Immature natural killer cell (primary cell): ENCODE measurements around the gene ENDOV. TPM values are rescaled to one million over a fixed set of nuclear protein-coding genes. Genes with fewer than 3 reads are reported as not detected.

ENCODE experiments used
- DNase-seq, 3 donors: peaks; one replicate each; pipeline ENCODE4 v3.0.0; 2022; ENCODE audit warnings: mixed read lengths in 1 of 3
- H3K27ac Mint-ChIP-seq, 6 donors: one replicate each; pipeline ENCODE4 v1.8.0; 2020; ENCODE audit warnings: mixed read lengths in 6 of 6, mild to moderate bottlenecking in 5 of 6, inconsistent platforms in 4 of 6, moderate library complexity in 3 of 6
- H3K27me3 Mint-ChIP-seq, 3 donors: one replicate each; pipeline ENCODE4 v1.8.0; 2020 to 2021; ENCODE audit warnings: low read depth in 3 of 3, mild to moderate bottlenecking in 3 of 3, mixed read lengths in 3 of 3, moderate library complexity in 3 of 3, inconsistent platforms in 1 of 3
- H3K36me3 Mint-ChIP-seq, 3 donors: one replicate each; pipeline ENCODE4 v1.8.0; 2020; ENCODE audit warnings: mixed read lengths in 3 of 3, inconsistent platforms in 2 of 3, mild to moderate bottlenecking in 2 of 3
- H3K4me1 Mint-ChIP-seq, 2 donors: one replicate each; pipeline ENCODE4 v1.8.0; 2020; ENCODE audit warnings: inconsistent platforms in 2 of 2, mild to moderate bottlenecking in 2 of 2, mixed read lengths in 2 of 2, moderate library complexity in 1 of 2
- H3K4me3 Mint-ChIP-seq, 5 donors: one replicate each; pipeline ENCODE4 v1.8.0; 2020; ENCODE audit warnings: mild to moderate bottlenecking in 5 of 5, mixed read lengths in 5 of 5, inconsistent platforms in 3 of 5, moderate library complexity in 3 of 5
- H3K9me3 Mint-ChIP-seq, 6 donors: one replicate each; pipeline ENCODE4 v1.8.0; 2020; ENCODE audit warnings: mild to moderate bottlenecking in 6 of 6, mixed read lengths in 6 of 6, inconsistent platforms in 4 of 6, moderate library complexity in 3 of 6
- polyA plus RNA-seq, 3 donors: library from polyadenylated mRNA; unstranded; fragments of 300-500 nt; fragmentation: Illumina TruSeq; gene quantifications; one replicate each; pipeline ENCODE4 v1.2.3, GENCODE V29; 2021

Gene ENDOV
- polyA plus RNA-seq, 3 donors from 2014 or later, result 8.1 to 11.7 (median 8.7) TPM

DNA sequence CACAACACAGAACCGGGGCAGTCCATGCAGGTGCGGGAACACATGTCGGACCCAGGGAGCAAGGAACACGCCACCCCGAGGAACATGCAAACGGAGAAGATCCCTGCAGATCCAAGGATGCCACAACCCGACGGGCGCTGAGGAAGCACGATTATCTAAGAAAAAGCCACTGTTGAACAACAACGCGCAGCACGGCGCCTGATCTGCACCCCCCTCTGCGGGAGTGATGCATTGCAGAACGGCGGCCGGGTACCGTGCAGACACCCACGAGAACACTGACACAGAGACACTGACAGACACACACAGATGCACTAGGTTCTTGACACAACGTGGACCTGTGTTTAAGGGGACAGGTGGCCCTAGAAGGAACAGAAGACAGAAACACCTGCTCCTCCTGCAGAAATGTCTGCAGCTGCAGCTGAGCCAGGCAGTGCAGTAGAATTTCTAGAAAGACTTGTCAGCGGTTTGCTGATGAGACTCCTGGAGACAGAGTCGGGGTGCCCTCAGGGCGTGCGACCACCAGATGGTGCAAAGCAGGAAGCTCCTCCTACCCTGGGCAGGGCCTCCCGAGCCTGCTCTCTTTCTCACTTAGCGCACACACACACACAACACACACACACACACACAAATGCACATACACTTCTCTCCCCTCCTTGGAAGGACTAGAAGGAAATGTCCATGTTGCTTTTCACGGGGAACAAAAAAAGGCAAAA is 54.0 kb downstream of the ENDOV start:
- Mint-ChIP-seq H3K27me3 (peaks cover 8 to 30% (median 13%) of the 10 kb centered on the region in 3 donors), H3K4me3 (peak overlapping the region in 2 of 5 donors; percentile 7 to 49), H3K36me3 (no peaks in the 10 kb centered on the region), H3K4me1 (peaks cover 37 to 43% of the 10 kb centered on the region in 2 donors), H3K27ac (peak overlapping the region in 1 of 6 donors; percentile 70), H3K9me3 (no peaks in the 10 kb centered on the region)
- DNase-seq, result no peak

- no peak for DNase-seq
- H3K27me3 Mint-ChIP-seq, result peaks cover 8 to 35% (median 15%) of the 10 kb centered on the region in 3 donors
- H3K9me3 Mint-ChIP-seq, result no peaks in the 10 kb centered on the region
- no peaks in the 10 kb centered on the region for H3K36me3 Mint-ChIP-seq
- H3K4me3 Mint-ChIP-seq, result no peak overlapping the region
- no peak overlapping the region for H3K27ac Mint-ChIP-seq
- H3K4me1 Mint-ChIP-seq, result peaks cover 44 to 49% of the 10 kb centered on the region in 2 donors
Observed at GRCh38 chr17:80469667-80470066, 54.7 kb downstream of the ENDOV start.

DNA sequence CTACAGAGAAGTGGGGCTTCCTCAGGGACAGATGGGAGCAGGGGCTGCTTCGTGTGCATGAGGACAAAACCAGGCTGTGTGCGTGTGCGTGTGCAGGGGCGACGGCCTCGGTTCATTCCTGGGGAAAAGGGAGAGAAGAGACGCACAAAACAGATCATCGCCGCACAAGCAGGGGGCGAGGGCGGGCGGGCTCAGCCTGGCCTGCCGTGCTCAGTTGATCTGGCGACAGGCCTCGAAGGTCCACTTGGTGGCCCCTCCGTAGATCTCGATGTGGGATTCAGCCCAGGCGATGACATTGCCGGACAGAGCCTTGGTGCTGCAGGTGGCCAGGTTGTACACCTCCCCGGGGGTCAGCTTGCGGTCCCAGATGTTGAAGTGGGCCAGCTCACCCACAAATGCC is 55.6 kb downstream of the ENDOV start:
- no peak for DNase-seq
- Mint-ChIP-seq H3K36me3 (no peaks in the 10 kb centered on the region), H3K9me3 (no peaks in the 10 kb centered on the region), H3K27me3 (peaks cover 15 to 42% (median 18%) of the 10 kb centered on the region in 3 donors), H3K4me3 (no peak overlapping the region), H3K27ac (peak overlapping the region in 3 of 6 donors; percentile 55 to 90 (median 84)), H3K4me1 (peaks cover 52 to 58% of the 10 kb centered on the region in 2 donors)

- no peaks in the 10 kb centered on the region for H3K9me3 Mint-ChIP-seq
- H3K27me3 Mint-ChIP-seq, result peaks cover 15 to 42% (median 18%) of the 10 kb centered on the region in 3 donors
- peak; percentile 76 to 78 (median 77) for DNase-seq
- peak overlapping the region; percentile 69 to 90 (median 84) for H3K27ac Mint-ChIP-seq
- peak overlapping the region; percentile 71 to 89 (median 82) for H3K4me3 Mint-ChIP-seq
- no peaks in the 10 kb centered on the region for H3K36me3 Mint-ChIP-seq
- H3K4me1 Mint-ChIP-seq, result peaks cover 52 to 58% of the 10 kb centered on the region in 2 donors
Observed at GRCh38 chr17:80471922-80472321, 57.0 kb downstream of the ENDOV start.

DNA sequence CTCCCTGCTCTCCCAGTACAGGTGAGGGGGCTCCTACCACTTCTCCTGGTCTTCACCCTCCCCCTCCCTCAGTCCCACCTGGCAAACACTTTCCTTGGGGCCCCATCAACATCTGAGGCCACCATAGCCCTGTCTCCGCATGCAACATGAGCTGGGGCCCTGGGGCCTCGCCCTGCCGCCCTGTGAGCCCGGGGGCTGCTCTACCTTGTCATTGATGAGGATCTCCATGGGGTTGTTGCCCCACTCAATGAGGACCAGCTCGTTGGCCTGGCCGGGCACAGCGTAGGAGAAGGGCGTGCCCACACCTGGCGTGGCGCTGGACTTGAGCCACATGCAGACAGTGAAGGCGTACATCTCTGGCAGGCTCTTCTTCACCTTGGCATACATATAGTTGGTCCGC is 58.0 kb downstream of the ENDOV start:
- Mint-ChIP-seq H3K9me3 (no peaks in the 10 kb centered on the region), H3K27me3 (peaks cover 14 to 35% (median 15%) of the 10 kb centered on the region in 3 donors), H3K4me1 (peaks cover 52 to 56% of the 10 kb centered on the region in 2 donors), H3K36me3 (no peaks in the 10 kb centered on the region), H3K27ac (peak overlapping the region in 2 of 6 donors; percentile 69 to 90), H3K4me3 (peak overlapping the region in 3 of 5 donors; percentile 21 to 53 (median 38))
- DNase-seq, result no peak

DNA sequence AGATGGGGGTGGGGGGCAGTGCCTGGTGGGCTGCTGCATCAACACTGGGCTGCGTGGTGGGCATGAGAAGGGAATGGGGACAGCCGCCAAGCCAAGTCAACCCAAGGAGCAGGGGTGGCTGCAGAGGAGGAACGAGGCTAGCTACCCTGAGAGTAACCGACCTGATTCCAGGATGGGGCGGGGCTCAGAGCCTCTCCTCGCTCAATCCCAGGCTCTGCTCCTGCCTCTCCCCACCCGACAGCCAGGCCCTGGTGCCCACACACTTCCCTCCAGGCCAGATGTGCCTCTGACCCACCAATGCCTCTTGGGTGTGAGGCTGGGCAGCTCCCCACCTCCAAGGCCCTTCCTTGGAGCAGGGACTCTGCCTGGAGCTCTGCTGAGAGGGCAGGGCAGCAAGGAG is 58.7 kb downstream of the ENDOV start:
- Mint-ChIP-seq H3K9me3 (no peaks in the 10 kb centered on the region), H3K27me3 (peaks cover 14 to 30% (median 15%) of the 10 kb centered on the region in 3 donors), H3K4me3 (no peak overlapping the region), H3K4me1 (peaks cover 50 to 53% of the 10 kb centered on the region in 2 donors), H3K27ac (peak overlapping the region in 2 of 6 donors; percentile 28 to 90), H3K36me3 (no peaks in the 10 kb centered on the region)
- no peak for DNase-seq

- DNase-seq, result no peak
- peak overlapping the region in 2 of 6 donors; percentile 71 to 78 for H3K27ac Mint-ChIP-seq
- H3K4me3 Mint-ChIP-seq, result peak overlapping the region; percentile 52 to 86 (median 75)
- peaks cover 48 to 56% of the 10 kb centered on the region in 2 donors for H3K4me1 Mint-ChIP-seq
- no peaks in the 10 kb centered on the region for H3K36me3 Mint-ChIP-seq
- H3K27me3 Mint-ChIP-seq, result peaks cover 13 to 31% (median 18%) of the 10 kb centered on the region in 3 donors
- H3K9me3 Mint-ChIP-seq, result no peaks in the 10 kb centered on the region
Observed at GRCh38 chr17:80474231-80474960, 59.4 kb downstream of the ENDOV start.

DNA sequence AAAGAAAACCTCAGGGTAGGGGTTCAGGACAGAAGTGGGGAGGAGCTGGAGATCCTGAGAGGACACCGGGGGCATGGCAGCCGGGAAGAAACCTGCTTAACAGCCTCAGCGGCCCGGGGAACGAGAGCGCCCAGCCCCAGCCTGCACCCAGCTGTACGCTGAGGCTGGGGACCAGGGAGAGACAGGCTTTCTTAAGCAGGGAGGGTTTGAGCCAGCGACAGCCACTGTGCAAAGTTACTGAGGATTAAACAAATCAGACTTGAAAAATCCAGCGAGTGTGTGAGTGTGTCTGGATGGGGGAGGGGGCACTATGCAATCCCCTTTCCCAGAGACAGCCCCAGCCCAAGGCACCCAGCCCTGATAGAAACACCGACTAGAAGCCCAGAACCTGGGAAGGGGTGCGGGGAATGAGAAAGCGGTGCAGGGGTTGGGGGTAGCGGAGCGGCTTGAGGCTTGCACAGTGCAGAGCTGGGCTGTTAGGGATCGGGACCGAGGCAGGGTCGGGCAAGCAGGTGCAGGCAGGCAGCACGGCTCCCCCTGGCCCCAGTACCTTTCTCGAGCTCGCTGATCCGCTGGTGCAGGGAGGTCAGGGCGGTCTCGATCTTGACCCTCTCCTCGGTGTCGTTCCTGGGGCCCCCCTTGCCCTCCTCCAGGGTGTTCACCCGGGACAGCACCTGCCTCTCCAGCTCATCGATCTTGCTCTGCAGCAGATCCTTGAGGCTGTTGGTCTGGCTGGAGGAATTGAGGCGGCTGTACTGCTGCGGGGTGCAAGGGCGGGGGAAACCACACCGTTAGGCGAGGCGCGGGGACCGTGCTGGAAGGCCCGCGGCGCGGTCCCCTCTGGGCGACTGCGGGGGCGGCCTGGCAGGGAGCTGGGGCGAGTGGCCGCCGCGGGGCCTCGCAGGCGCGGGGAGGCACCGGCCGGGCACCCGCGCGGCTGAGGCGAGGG is 60.3 kb downstream of the ENDOV start:
- Mint-ChIP-seq H3K27ac (peak overlapping the region in 1 of 6 donors; percentile 78), H3K9me3 (no peaks in the 10 kb centered on the region), H3K4me1 (peaks cover 44 to 55% of the 10 kb centered on the region in 2 donors), H3K4me3 (peak overlapping the region; percentile 52 to 86 (median 75)), H3K27me3 (peaks cover 13 to 36% (median 21%) of the 10 kb centered on the region in 3 donors), H3K36me3 (no peaks in the 10 kb centered on the region)
- peak in 1 of 3 donors; percentile 12 for DNase-seq

GRCh38 chr17:80475910-80476876 is 61.2 kb downstream of the ENDOV start, which contains the start of gene NPTX1:
NPTX1 (minus strand) TSS chr17:80476607; CDS start chr17:80476446, 161 bp downstream.
- H3K36me3 Mint-ChIP-seq, result no peaks in the 10 kb centered on the region
- no peaks in the 10 kb centered on the region for H3K9me3 Mint-ChIP-seq
- peak within 1 kb of the TSS; percentile 52 to 86 (median 75) for H3K4me3 Mint-ChIP-seq
- peak in 1 of 3 donors; percentile 19 for DNase-seq
- peaks cover 13 to 35% (median 26%) of the 10 kb centered on the region in 3 donors for H3K27me3 Mint-ChIP-seq
- H3K27ac Mint-ChIP-seq, result no peak within 1 kb of the TSS
- peaks cover 38 to 45% of the 10 kb centered on the region in 2 donors for H3K4me1 Mint-ChIP-seq

GRCh38 chr17:80476877-80477646 is 62.1 kb downstream of the ENDOV start:
- Mint-ChIP-seq H3K27ac (no peak overlapping the region), H3K9me3 (no peaks in the 10 kb centered on the region), H3K4me3 (no peak overlapping the region), H3K36me3 (no peaks in the 10 kb centered on the region), H3K4me1 (peaks cover 30 to 36% of the 10 kb centered on the region in 2 donors), H3K27me3 (peaks cover 11 to 35% (median 27%) of the 10 kb centered on the region in 3 donors)
- DNase-seq, result peak in 1 of 3 donors; percentile 6

DNA sequence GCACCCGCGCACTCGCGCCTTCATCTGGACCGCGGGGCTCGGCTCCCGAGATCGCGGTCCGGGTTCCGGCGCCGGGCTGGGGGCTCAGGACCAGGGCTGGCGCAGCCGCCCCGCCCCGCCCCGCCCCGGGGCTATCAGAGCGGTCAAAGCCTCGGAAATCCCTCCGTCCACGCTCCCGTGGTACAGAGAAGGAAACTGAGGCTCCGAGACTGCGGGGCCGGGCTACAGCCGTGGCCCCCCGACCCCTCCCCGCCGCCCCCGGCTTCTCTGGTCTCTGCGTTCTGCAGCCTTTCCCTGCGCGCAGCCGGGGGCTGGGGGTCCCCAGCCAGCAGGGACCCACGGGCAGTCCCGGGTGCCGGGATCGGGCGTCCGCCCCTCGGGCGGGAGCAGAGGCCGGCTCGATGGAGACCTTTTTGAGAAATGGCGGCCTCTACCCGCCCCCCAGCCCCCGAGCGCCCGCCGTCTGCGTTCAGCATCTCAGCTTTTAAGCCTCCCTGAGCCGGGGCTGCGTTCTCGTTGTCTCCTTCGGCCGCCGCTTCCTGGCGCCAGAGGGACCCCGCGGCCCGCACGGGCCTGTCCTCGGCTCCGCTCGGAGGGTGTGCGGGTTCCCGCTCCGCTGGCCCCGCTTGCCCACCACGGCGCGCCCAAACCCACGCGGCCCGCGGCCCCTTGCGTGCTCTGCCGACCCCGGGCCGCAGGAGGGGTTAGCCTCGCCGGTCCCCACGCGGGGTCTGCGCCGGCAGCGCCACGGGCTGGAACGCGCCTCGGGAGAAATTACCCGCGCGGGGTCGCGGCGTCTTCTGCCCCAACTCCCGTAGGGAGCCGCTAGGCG is 62.9 kb downstream of the ENDOV start:
- H3K9me3 Mint-ChIP-seq, result peaks cover 0 to 4% (median 0%) of the 10 kb centered on the region in 6 donors
- peaks cover 22 to 28% of the 10 kb centered on the region in 2 donors for H3K4me1 Mint-ChIP-seq
- no peak overlapping the region for H3K27ac Mint-ChIP-seq
- no peaks in the 10 kb centered on the region for H3K36me3 Mint-ChIP-seq
- H3K27me3 Mint-ChIP-seq, result peaks cover 17 to 33% (median 31%) of the 10 kb centered on the region in 3 donors
- H3K4me3 Mint-ChIP-seq, result no peak overlapping the region
- peak in 1 of 3 donors; percentile 25 for DNase-seq
